IMR-90 (cell line): Measurements from ENCODE around the gene GOLGA6A. TPM values are rescaled to one million over a fixed set of nuclear protein-coding genes. Genes with fewer than 3 reads are reported as not detected.
A peak's percentile ranks its signal among the peaks of the same experiment; 100 is the strongest.
"Not testable (repeated sequence)": the region's sequence is repeated elsewhere in the genome, so short reads cannot be mapped to it uniquely, and the experiment has no call there.

Experiments
- ATAC-seq: fragments of 200-7000 bp; cut with Tn5 transposase; 2 replicates; pipeline ENCODE4 v1.9.1; 2020; ENCODE audit warnings: low read depth, mild to moderate bottlenecking, moderate library complexity
- BruUV-seq: library from RNA; stranded (reverse); fragments of 400-500 nt; replicated peaks from 2 replicates; lab custom pipeline; 2021; lab: Mats Ljungman, UMichigan
- CTCF ChIA-PET: fragments of 300-600 bp; formaldehyde crosslinking; extraction: SDS; loops from one replicate; lab custom pipeline; 2021; ENCODE audit warnings: antibody characterized with exemption; lab: Yijun Ruan, JAX
- POLR2A ChIA-PET: fragments of 300-600 bp; sonication (Branson Sonifier 250); formaldehyde crosslinking; loops from one replicate; lab custom pipeline; 2022; ENCODE audit warnings: antibody characterized with exemption; ENCODE audit not compliant: unreplicated experiment; lab: Charles Lee
- DNase-seq: peaks from one replicate; pipeline ENCODE4 v3.0.0; 2013
- H2AFZ ChIP-seq: replicated peaks from 2 replicates; pipeline ENCODE3; 2013; ENCODE audit warnings: low read length, mild to moderate bottlenecking; ENCODE audit not compliant: poor library complexity
- H2AK5ac ChIP-seq: 2 replicates; pipeline ENCODE4 v1.6.1; 2013; ENCODE audit warnings: low read depth, low read length, inconsistent platforms
- H2AK9ac ChIP-seq: replicated peaks from 2 replicates; pipeline ENCODE3; 2013; ENCODE audit warnings: mild to moderate bottlenecking, low read depth, low read length, moderate library complexity; ENCODE audit not compliant: poor library complexity
- H2BK120ac ChIP-seq: 2 replicates; pipeline ENCODE4 v1.6.1; 2013; ENCODE audit warnings: low read depth, low read length, inconsistent platforms
- H2BK15ac ChIP-seq: 3 replicates; pipeline ENCODE4 v1.6.1; 2013; ENCODE audit warnings: low read depth, low read length, inconsistent platforms
- H2BK20ac ChIP-seq: 2 replicates; pipeline ENCODE4 v1.6.1; 2013; ENCODE audit warnings: low read depth, mild to moderate bottlenecking, inconsistent platforms, low read length, moderate library complexity
- H2BK5ac ChIP-seq: 2 replicates; pipeline ENCODE4 v1.6.1; 2013; ENCODE audit warnings: mild to moderate bottlenecking, low read depth, low read length, inconsistent platforms; ENCODE audit not compliant: poor library complexity, severe bottlenecking
- H3K14ac ChIP-seq: replicated peaks from 2 replicates; pipeline ENCODE4 v1.6.1; 2013; ENCODE audit warnings: low read depth, low read length, inconsistent platforms
- H3K18ac ChIP-seq: 2 replicates; pipeline ENCODE4 v1.6.1; 2013; ENCODE audit warnings: low read depth, low read length, control low read depth
- H3K23ac ChIP-seq: 2 replicates; pipeline ENCODE4 v1.6.1; 2013; ENCODE audit warnings: low read depth, low read length, inconsistent platforms
- H3K27ac ChIP-seq: 2 replicates; pipeline ENCODE4 v1.5.1; 2013; ENCODE audit warnings: mild to moderate bottlenecking, control low read depth, low read length; ENCODE audit not compliant: insufficient read depth
- H3K27me3 ChIP-seq: 2 replicates; pipeline ENCODE4 v1.6.1; 2013; ENCODE audit warnings: low read length; ENCODE audit not compliant: control insufficient read depth, insufficient read depth
- H3K36me3 ChIP-seq: 2 replicates; pipeline ENCODE4 v1.6.1; 2013; ENCODE audit warnings: low read length, mixed read lengths; ENCODE audit not compliant: control insufficient read depth, insufficient read depth
- H3K4ac ChIP-seq: 2 replicates; pipeline ENCODE4 v1.6.1; 2013; ENCODE audit warnings: low read depth, low read length, inconsistent platforms
- H3K4me1 ChIP-seq: 2 replicates; pipeline ENCODE4 v1.6.1; 2013; ENCODE audit warnings: low read length, mixed read lengths; ENCODE audit not compliant: control insufficient read depth, insufficient read depth
- H3K4me2 ChIP-seq: 2 replicates; pipeline ENCODE4 v1.6.1; 2013; ENCODE audit warnings: low read depth, mild to moderate bottlenecking, control low read depth, low read length, moderate library complexity
- H3K4me3 ChIP-seq: 2 replicates; pipeline ENCODE4 v1.5.1; 2013; ENCODE audit warnings: low read depth, mild to moderate bottlenecking, control low read depth, low read length, moderate library complexity; ENCODE audit not compliant: insufficient read depth
- H3K56ac ChIP-seq: 2 replicates; pipeline ENCODE4 v1.6.1; 2013; ENCODE audit warnings: low read length, inconsistent platforms; ENCODE audit not compliant: insufficient read depth; ENCODE audit errors: extremely low read depth
- H3K79me1 ChIP-seq, 2 experiments: 2 replicates each; pipeline ENCODE4 v1.6.1; 2013; ENCODE audit warnings: low read length in 2 of 2, inconsistent platforms in 1 of 2, low read depth in 1 of 2
- H3K9ac ChIP-seq: 2 replicates; pipeline ENCODE4 v1.6.1; 2013; ENCODE audit warnings: low read depth, low read length, control low read depth
- H3K9me1 ChIP-seq: 2 replicates; pipeline ENCODE4 v1.6.1; 2013; ENCODE audit warnings: low read length, inconsistent platforms; ENCODE audit not compliant: insufficient read depth
- H3K9me3 ChIP-seq: 2 replicates; pipeline ENCODE4 v1.6.1; 2013; ENCODE audit warnings: low read length; ENCODE audit not compliant: control insufficient read depth, insufficient read depth
- H4K20me1 ChIP-seq: 2 replicates; pipeline ENCODE4 v1.6.1; 2013; ENCODE audit warnings: low read length, inconsistent platforms; ENCODE audit not compliant: insufficient read depth
- H4K5ac ChIP-seq: 2 replicates; pipeline ENCODE4 v1.6.1; 2013; ENCODE audit warnings: mild to moderate bottlenecking, low read depth, low read length, control low read depth
- H4K8ac ChIP-seq, 2 experiments: 2 replicates each; pipeline ENCODE4 v1.6.1; 2013; ENCODE audit warnings: low read depth in 2 of 2, low read length in 2 of 2, control low read depth in 1 of 2, inconsistent platforms in 1 of 2
- H4K91ac ChIP-seq: 2 replicates; pipeline ENCODE4 v1.6.1; 2013; ENCODE audit warnings: low read depth, low read length, inconsistent platforms; ENCODE audit not compliant: insufficient read depth
- WGBS, 2 experiments: methylation state at CpG; one replicate each; pipeline versions ENCODE4 v1.1.5 to v1.1.7; 2013; ENCODE audit warnings: missing lambda C conversion rate in 2 of 2; ENCODE audit not compliant: insufficient read length in 1 of 2; ENCODE audit errors: extremely low coverage in 2 of 2; 5-methylcytosine and 5-hydroxymethylcytosine counted together
- dilution Hi-C: fragments of 300-500 bp; cut with HindIII; formaldehyde crosslinking; loops from one replicate; pipeline ENCODE4 v1.14.3; 2018; ENCODE audit warnings: low sequenced_read_pairs; ENCODE audit not compliant: unreplicated experiment
- in situ Hi-C: fragments of 300-500 bp; cut with MboI; formaldehyde crosslinking; loops from 3 replicates; pipeline ENCODE4 v1.14.3; 2019; ENCODE audit warnings: low sequenced_read_pairs, inconsistent platforms, mixed read lengths
- intact Hi-C: fragments of 100-400 bp; cut with micrococcal nuclease; formaldehyde crosslinking; loops from 2 replicates; pipeline ENCODE4 v1.10.0; 2022
- polyA plus RNA-seq, 3 experiments: library from polyadenylated mRNA; depleted of rRNA; stranded (reverse); fragments of >200 nt; gene quantifications; 2 replicates each; pipeline ENCODE4 v1.2.3, GENCODE V29; 2012; ENCODE audit warnings: low replicate concordance in 1 of 3
- total RNA-seq: library from RNA; depleted of rRNA; stranded (reverse); fragments of >200 nt; gene quantifications from 2 replicates; pipeline ENCODE4 v1.2.3, GENCODE V29; 2012

Gene GOLGA6A
- total and polyA plus RNA-seq, 2 of the 4 experiments (the other 2 are of a cell fraction), result not detected

GRCh38 chr15:74052271-74053260 is 29.8 kb downstream of the GOLGA6A start:
- H2BK120ac ChIP-seq, result peak overlapping the region; percentile 95
- peak overlapping the region; percentile 21 for H3K9ac ChIP-seq
- H2AK5ac ChIP-seq, result peak overlapping the region; percentile 94
- H2BK15ac ChIP-seq, result peak overlapping the region; percentile 80; the same call in 2 of the 3 replicates
- H3K9me1 ChIP-seq, result peaks cover 19% of the 10 kb centered on the region
- H3K56ac ChIP-seq, result peak overlapping the region; percentile 60; the same call in 1 of the 2 replicates
- DNase-seq, H3K9me3 ChIP-seq, H3K36me3 ChIP-seq, H3K27me3 ChIP-seq, H3K4me3 ChIP-seq, dilution Hi-C loops, H3K79me1 ChIP-seq, H2AFZ ChIP-seq, H4K20me1 ChIP-seq, ATAC-seq, H3K4me2 ChIP-seq, BruUV-seq: not testable (repeated sequence)
- H3K23ac ChIP-seq, result peak overlapping the region; percentile 93
- WGBS, 2 experiments, result no CpG with 5 or more reads among the region's 42 CpGs
- ChIA-PET POLR2A (interaction anchor here (0.6 kb wide), 1 partner anchor 14 kb away, joined by 6 read pairs; no protein-coding TSS in a partner anchor), CTCF (interaction anchor here (0.8 to 2.1 kb wide), 5 partner anchors 12 to 269 kb away, joined by 3 to 18 read pairs (median 4); no protein-coding TSS in a partner anchor)
- in situ Hi-C loops (loop anchor here (5.0 kb wide), 1 partner anchor 270 kb away; no protein-coding TSS in a partner anchor), intact Hi-C loops (loop anchor here (5.0 kb wide), 1 partner anchor 80 kb away; no protein-coding TSS in a partner anchor)
- peak overlapping the region; percentile 93 for H3K14ac ChIP-seq
- peaks cover 32% of the 10 kb centered on the region for H3K4me1 ChIP-seq
- H4K91ac ChIP-seq, result peak overlapping the region; percentile 92
- H3K18ac ChIP-seq, result peak overlapping the region; percentile 85
- peak overlapping the region; percentile 33 for H2AK9ac ChIP-seq
- peak overlapping the region; percentile 81 for H3K27ac ChIP-seq
- H3K4ac ChIP-seq, result peak overlapping the region; percentile 89
- peak overlapping the region; percentile 6 to 82; a peak in 3 of 4 replicates for H4K8ac ChIP-seq
- H2BK20ac ChIP-seq, result peak overlapping the region; percentile 99
- H2BK5ac ChIP-seq, result peak overlapping the region; percentile 84
- peak overlapping the region; percentile 86 for H4K5ac ChIP-seq
